ENCODE data around the gene DPP8. TPM values are rescaled to one million over a fixed set of nuclear protein-coding genes. Genes with fewer than 3 reads are reported as not detected.

Gene DPP8
- total RNA-seq, 3 donors from 2014 or later (not counting 1 experiment from before 2014, with no cell fraction given), result 51.7 to 64.8 (median 62.4) TPM

DNA sequence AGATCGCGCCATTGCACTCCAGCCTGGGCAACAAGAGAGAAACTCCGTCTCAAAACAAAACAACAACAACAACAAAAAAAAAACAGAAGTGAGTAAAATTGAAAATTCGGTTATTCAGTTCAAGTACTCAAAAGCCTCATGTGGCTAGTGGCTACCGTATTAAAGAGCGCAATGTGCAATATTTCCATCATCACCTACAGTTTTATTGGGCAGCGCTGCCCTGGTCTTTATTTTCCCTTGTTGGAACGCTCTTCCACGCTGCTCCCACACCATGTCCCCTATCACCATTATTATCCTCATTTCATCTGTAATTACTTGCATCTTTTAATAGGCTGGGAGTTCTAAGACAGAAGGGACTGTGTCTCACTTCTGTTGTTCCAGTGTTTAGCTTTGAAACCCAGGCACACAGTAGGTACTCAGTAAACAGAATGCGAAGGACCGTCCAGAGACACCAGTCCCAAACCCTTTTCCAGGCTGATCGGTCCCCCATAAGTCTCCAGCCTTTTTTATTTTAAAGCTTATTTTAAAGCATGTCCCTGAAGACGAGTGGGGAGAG, 12.4 kb upstream of the DPP8 start:
- H3K27me3 Mint-ChIP-seq (ENCODE audit: low read depth in 2 of 2), result no peaks in the 10 kb centered on the region
- peak overlapping the region; percentile 53 to 74 for H3K27ac Mint-ChIP-seq
- ATAC-seq (no peak), DNase-seq (no peak)
- no peaks in the 10 kb centered on the region for H3K9me3 Mint-ChIP-seq
- TF ChIP-seq, protein P1, sequence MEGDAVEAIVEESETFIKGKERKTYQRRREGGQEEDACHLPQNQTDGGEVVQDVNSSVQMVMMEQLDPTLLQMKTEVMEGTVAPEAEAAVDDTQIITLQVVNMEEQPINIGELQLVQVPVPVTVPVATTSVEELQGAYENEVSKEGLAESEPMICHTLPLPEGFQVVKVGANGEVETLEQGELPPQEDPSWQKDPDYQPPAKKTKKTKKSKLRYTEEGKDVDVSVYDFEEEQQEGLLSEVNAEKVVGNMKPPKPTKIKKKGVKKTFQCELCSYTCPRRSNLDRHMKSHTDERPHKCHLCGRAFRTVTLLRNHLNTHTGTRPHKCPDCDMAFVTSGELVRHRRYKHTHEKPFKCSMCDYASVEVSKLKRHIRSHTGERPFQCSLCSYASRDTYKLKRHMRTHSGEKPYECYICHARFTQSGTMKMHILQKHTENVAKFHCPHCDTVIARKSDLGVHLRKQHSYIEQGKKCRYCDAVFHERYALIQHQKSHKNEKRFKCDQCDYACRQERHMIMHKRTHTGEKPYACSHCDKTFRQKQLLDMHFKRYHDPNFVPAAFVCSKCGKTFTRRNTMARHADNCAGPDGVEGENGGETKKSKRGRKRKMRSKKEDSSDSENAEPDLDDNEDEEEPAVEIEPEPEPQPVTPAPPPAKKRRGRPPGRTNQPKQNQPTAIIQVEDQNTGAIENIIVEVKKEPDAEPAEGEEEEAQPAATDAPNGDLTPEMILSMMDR (IDR thresholded peaks at IDR 0.05), result no peak
- H3K4me1 Mint-ChIP-seq, result peaks cover 23 to 24% of the 10 kb centered on the region in 2 donors
- H3K9me3 ChIP-seq (ENCODE audit: control insufficient read depth, insufficient read depth, low read length), result no peaks in the 10 kb centered on the region
- H3K36me3 ChIP-seq (ENCODE audit: control insufficient read depth, insufficient read depth, low read length), result no peaks in the 10 kb centered on the region
- H3K27me3 ChIP-seq (ENCODE audit: control insufficient read depth, insufficient read depth, low read length), result no peaks in the 10 kb centered on the region
- intact Hi-C loops (cut with micrococcal nuclease), result loop anchor here (1.0 kb wide), 1 partner anchor 17 kb away; no protein-coding TSS in a partner anchor
- no peaks in the 10 kb centered on the region for H3K36me3 Mint-ChIP-seq
- WGBS (ENCODE audit: insufficient coverage), result 47% methylated on average over 10 of the region's 13 CpGs
- H3K27ac ChIP-seq (ENCODE audit: low read length), result peak overlapping the region; percentile 27
- H3K4me3 ChIP-seq (ENCODE audit: low read length), result peak overlapping the region; percentile 34
- peaks cover 13% of the 10 kb centered on the region for H3K4me1 ChIP-seq (ENCODE audit: control insufficient read depth, insufficient read depth, low read length)
- peak overlapping the region; percentile 88 for H3K4me3 Mint-ChIP-seq

DNA sequence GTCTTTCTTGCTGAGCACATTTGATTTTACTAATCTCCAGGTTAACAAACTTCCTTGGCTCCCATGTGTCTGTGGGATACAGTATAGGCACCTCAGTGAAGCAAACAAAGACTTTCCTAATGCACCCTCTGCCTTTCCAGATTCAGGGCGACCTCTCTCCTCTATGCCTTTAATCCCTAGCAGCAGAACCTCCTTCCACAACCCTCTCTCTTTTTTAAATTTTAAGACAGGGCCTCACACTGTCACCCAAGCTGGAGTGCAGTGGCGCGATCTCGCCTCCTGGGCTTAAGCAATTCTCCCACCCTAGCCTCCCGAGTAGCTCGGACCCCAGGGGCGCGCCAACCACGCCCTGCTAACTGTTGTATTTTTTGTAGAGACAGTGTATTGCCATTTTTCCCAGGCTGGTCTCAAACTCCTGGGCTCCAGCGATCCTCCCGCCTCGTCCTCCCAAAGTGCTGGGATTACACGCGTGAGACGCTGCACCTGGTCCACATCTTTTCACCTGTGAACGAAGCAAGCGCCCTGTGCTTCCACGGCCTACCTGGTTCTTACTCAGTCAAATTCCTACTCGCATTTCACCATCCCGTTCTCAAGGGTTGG, 11.1 kb upstream of the DPP8 start:
- H3K9me3 Mint-ChIP-seq, result no peaks in the 10 kb centered on the region
- intact Hi-C loops (cut with micrococcal nuclease), result no loop called here
- DNase-seq (no peak), ATAC-seq (no peak)
- no peak overlapping the region for H3K27ac Mint-ChIP-seq
- no peaks in the 10 kb centered on the region for H3K36me3 ChIP-seq (ENCODE audit: control insufficient read depth, insufficient read depth, low read length)
- WGBS (ENCODE audit: insufficient coverage), result 98% methylated on average over 20 of the region's 20 CpGs
- H3K4me1 Mint-ChIP-seq, result peaks cover 13 to 15% of the 10 kb centered on the region in 2 donors
- no peak overlapping the region for H3K4me3 ChIP-seq (ENCODE audit: low read length)
- no peaks in the 10 kb centered on the region for H3K27me3 Mint-ChIP-seq (ENCODE audit: low read depth in 2 of 2)
- TF ChIP-seq, protein P1 (IDR thresholded peaks at IDR 0.05), result no peak
- H3K4me1 ChIP-seq (ENCODE audit: control insufficient read depth, insufficient read depth, low read length), result peaks cover 13% of the 10 kb centered on the region
- no peaks in the 10 kb centered on the region for H3K36me3 Mint-ChIP-seq
- H3K27me3 ChIP-seq (ENCODE audit: control insufficient read depth, insufficient read depth, low read length), result no peaks in the 10 kb centered on the region
- H3K4me3 Mint-ChIP-seq, result no peak overlapping the region
- H3K27ac ChIP-seq (ENCODE audit: low read length), result no peak overlapping the region
- H3K9me3 ChIP-seq (ENCODE audit: control insufficient read depth, insufficient read depth, low read length), result no peaks in the 10 kb centered on the region

DNA sequence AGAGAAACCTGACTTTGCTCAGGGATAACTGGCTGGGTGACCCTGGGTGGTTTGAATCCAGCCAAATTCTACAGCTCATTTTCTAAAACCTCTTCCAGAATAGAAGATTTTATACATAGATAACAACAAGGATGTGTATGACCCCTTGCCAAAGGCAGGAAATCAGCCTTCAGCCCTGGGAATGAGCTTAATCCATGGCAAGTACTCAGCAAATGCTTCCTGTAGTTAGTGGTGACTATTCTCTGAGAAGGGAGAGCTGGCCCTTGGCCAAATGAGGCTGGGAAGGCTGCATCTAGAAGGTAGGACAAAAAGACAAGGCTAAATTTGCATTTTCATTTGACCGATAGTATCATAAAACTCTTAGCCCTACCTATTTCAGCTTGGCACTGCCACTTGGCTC, 8.1 kb upstream of the DPP8 start:
- intact Hi-C loops (cut with micrococcal nuclease), result no loop called here
- H3K9me3 ChIP-seq (ENCODE audit: control insufficient read depth, insufficient read depth, low read length), result no peaks in the 10 kb centered on the region
- Mint-ChIP-seq H3K27ac (no peak overlapping the region), H3K9me3 (no peaks in the 10 kb centered on the region), H3K4me1 (peaks cover 10 to 12% of the 10 kb centered on the region in 2 donors), H3K27me3 (ENCODE audit: low read depth in 2 of 2) (no peaks in the 10 kb centered on the region), H3K4me3 (no peak overlapping the region), H3K36me3 (no peaks in the 10 kb centered on the region)
- H3K36me3 ChIP-seq (ENCODE audit: control insufficient read depth, insufficient read depth, low read length), result no peaks in the 10 kb centered on the region
- no peak overlapping the region for H3K27ac ChIP-seq (ENCODE audit: low read length)
- H3K27me3 ChIP-seq (ENCODE audit: control insufficient read depth, insufficient read depth, low read length), result no peaks in the 10 kb centered on the region
- ATAC-seq (no peak), DNase-seq (no peak)
- H3K4me1 ChIP-seq (ENCODE audit: control insufficient read depth, insufficient read depth, low read length), result peaks cover 5% of the 10 kb centered on the region
- 95% methylated on average over 1 of the region's 1 CpG for WGBS (ENCODE audit: insufficient coverage)
- TF ChIP-seq, protein P1 (IDR thresholded peaks at IDR 0.05), result no peak
- H3K4me3 ChIP-seq (ENCODE audit: low read length), result no peak overlapping the region

DNA sequence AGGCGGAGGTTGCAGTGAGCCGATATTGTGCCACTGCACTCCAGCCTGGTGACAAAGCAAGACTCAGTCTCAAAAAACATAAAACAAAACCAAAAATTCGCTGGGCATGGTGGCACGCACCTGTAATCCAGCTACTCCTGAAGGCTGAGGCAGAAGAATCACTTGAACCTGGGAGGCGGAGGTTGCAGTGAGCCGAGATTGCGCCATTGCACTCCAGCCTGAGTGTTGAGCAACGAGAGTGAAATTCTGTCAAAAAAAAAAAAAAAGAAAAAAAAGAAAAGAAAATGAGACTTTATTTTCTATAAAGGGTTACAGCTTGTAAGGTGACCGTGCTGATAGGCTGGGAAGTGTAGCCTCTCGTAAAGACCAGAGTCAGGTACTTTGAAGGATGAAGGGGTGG, 6.7 kb upstream of the DPP8 start:
- no peaks in the 10 kb centered on the region for H3K9me3 Mint-ChIP-seq
- Histone ChIP-seq H3K9me3 (ENCODE audit: control insufficient read depth, insufficient read depth, low read length) (no peaks in the 10 kb centered on the region), H3K36me3 (ENCODE audit: control insufficient read depth, insufficient read depth, low read length) (no peaks in the 10 kb centered on the region), H3K4me3 (ENCODE audit: low read length) (no peak overlapping the region), H3K4me1 (ENCODE audit: control insufficient read depth, insufficient read depth, low read length) (no peaks in the 10 kb centered on the region), H3K27ac (ENCODE audit: low read length) (no peak overlapping the region), H3K27me3 (ENCODE audit: control insufficient read depth, insufficient read depth, low read length) (no peaks in the 10 kb centered on the region)
- intact Hi-C loops (cut with micrococcal nuclease), result no loop called here
- H3K27ac Mint-ChIP-seq, result no peak overlapping the region
- DNase-seq, result no peak
- H3K27me3 Mint-ChIP-seq (ENCODE audit: low read depth in 2 of 2), result no peaks in the 10 kb centered on the region
- no peaks in the 10 kb centered on the region for H3K36me3 Mint-ChIP-seq
- no peak for ATAC-seq
- H3K4me1 Mint-ChIP-seq, result peaks cover 4 to 7% of the 10 kb centered on the region in 2 donors
- TF ChIP-seq, protein P1 (IDR thresholded peaks at IDR 0.05), result no peak
- no peak overlapping the region for H3K4me3 Mint-ChIP-seq
- 82% methylated on average over 10 of the region's 10 CpGs for WGBS (ENCODE audit: insufficient coverage)
